Prostate gland (tissue), 2 donors: Measurements from ENCODE around the gene USP24. TPM values are rescaled to one million over a fixed set of nuclear protein-coding genes. Genes with fewer than 3 reads are reported as not detected.

Experiments used
- DNase-seq: peaks from one replicate; pipeline ENCODE4 v3.0.0-alpha.2; 2019; ENCODE audit warnings: low spot score
- H3K27ac ChIP-seq, 2 donors: fragments of 200-600 bp; sonication (generic); 2 replicates each; pipeline ENCODE4 v1.5.1; 2017 to 2019
- H3K27me3 ChIP-seq: fragments of 200-600 bp; sonication (generic); replicated peaks from 2 replicates; pipeline ENCODE4 v1.5.1; 2019; ENCODE audit not compliant: insufficient read depth
- H3K36me3 ChIP-seq, 2 donors: fragments of 200-600 bp; sonication (generic); 1 replicate in 1 of 2; 2 replicates in 1 of 2; pipeline versions ENCODE4 v1.5.1 to v1.8.1; 2017 to 2019
- H3K4me1 ChIP-seq: fragments of 200-600 bp; sonication (generic); replicated peaks from 2 replicates; pipeline ENCODE4 v1.5.1; 2019
- H3K4me3 ChIP-seq, 2 donors: fragments of 200-600 bp; sonication (generic); 2 replicates each; pipeline ENCODE4 v1.5.1; 2017 to 2019
- H3K9me3 ChIP-seq: fragments of 200-600 bp; sonication (generic); 2 replicates; pipeline ENCODE4 v1.5.1; 2017
- POLR2A ChIP-seq: fragments of 450-650 bp; IDR thresholded peaks from one replicate; pipeline ENCODE4 v1.6.1; 2016; ENCODE audit warnings: antibody characterized with exemption, mild to moderate bottlenecking
- POLR2AphosphoS5 ChIP-seq: sonication (generic); formaldehyde crosslinking; IDR thresholded peaks from one replicate; pipeline ENCODE4 v1.6.1; 2017; ENCODE audit warnings: antibody characterized with exemption
- WGBS: methylation state at CpG from one replicate; pipeline ENCODE4 v1.1.5; 2018; 5-methylcytosine and 5-hydroxymethylcytosine counted together
- intact Hi-C: fragments of 100-400 bp; cut with DNase I; formaldehyde crosslinking; loops from one replicate; pipeline ENCODE4 v1.14.2; 2022
- total RNA-seq, 2 donors: library from RNA; depleted of rRNA; stranded (reverse); fragments of >200 nt; gene quantifications; one replicate each; pipeline ENCODE4 v1.1.0, GENCODE V29; 2016
- TF ChIP-seq, protein P1 (sequence below), 4 experiments: fragments of 200-600 bp in 2 of 4; fragments of 450-650 bp in 2 of 4; sonication (generic) in 2 of 4; IDR thresholded peaks; 1 replicate in 3 of 4; 2 replicates in 1 of 4; pipeline ENCODE4 v1.5.1; 2016 to 2019; ENCODE audit warnings: antibody characterized with exemption in 4 of 4, mild to moderate bottlenecking in 2 of 4, moderate library complexity in 2 of 4

The USP24 gene
- total RNA-seq, 2 donors from 2014 or later = 29.7 to 44.6 TPM

DNA sequence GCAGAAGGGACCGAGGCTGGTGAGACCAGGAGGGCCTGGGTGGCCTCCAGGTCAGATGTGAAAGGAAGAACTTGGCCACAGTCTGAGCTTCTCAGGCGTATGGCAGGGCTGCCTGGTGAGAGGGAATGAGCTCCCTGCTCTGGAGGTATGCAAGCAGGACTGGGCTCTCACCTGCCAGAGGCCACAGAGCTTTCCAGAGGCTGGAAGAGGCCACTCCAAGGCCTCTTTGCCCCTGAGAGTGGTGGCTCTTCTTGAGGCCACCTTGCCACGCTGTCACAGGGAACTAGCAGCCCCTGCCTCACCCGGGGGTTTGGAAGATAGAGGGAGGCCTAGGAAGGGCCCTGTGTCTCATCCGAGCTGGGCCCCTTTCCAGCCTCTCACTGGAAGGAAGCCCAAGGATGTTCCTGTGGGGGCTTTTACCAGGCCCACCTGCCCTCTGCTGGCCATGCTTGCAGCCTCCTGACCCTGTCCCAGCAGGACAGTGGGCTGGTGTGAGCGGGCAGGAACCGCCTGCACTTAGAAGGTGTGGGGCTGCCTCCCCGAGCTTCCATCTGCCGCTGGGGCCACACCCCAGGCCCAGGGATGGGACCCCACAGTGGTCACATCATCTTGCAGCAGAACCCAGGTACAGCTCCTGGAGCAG, 165.8 kb downstream of the USP24 start:
- Histone ChIP-seq H3K27me3 (no peaks in the 10 kb centered on the region), H3K9me3 (no peaks in the 10 kb centered on the region), H3K27ac (no peak overlapping the region), H3K4me3 (no peak overlapping the region), H3K4me1 (no peaks in the 10 kb centered on the region), H3K36me3 (no peaks in the 10 kb centered on the region)
- no peak for DNase-seq
- intact Hi-C loops = no loop called here
- 80% methylated on average over 9 of the region's 9 CpGs for WGBS
- TF ChIP-seq POLR2A = no peak
- TF ChIP-seq, protein P1, sequence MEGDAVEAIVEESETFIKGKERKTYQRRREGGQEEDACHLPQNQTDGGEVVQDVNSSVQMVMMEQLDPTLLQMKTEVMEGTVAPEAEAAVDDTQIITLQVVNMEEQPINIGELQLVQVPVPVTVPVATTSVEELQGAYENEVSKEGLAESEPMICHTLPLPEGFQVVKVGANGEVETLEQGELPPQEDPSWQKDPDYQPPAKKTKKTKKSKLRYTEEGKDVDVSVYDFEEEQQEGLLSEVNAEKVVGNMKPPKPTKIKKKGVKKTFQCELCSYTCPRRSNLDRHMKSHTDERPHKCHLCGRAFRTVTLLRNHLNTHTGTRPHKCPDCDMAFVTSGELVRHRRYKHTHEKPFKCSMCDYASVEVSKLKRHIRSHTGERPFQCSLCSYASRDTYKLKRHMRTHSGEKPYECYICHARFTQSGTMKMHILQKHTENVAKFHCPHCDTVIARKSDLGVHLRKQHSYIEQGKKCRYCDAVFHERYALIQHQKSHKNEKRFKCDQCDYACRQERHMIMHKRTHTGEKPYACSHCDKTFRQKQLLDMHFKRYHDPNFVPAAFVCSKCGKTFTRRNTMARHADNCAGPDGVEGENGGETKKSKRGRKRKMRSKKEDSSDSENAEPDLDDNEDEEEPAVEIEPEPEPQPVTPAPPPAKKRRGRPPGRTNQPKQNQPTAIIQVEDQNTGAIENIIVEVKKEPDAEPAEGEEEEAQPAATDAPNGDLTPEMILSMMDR (IDR thresholded peaks at IDR 0.05) = no peak
- TF ChIP-seq POLR2AphosphoS5 = no peak

DNA sequence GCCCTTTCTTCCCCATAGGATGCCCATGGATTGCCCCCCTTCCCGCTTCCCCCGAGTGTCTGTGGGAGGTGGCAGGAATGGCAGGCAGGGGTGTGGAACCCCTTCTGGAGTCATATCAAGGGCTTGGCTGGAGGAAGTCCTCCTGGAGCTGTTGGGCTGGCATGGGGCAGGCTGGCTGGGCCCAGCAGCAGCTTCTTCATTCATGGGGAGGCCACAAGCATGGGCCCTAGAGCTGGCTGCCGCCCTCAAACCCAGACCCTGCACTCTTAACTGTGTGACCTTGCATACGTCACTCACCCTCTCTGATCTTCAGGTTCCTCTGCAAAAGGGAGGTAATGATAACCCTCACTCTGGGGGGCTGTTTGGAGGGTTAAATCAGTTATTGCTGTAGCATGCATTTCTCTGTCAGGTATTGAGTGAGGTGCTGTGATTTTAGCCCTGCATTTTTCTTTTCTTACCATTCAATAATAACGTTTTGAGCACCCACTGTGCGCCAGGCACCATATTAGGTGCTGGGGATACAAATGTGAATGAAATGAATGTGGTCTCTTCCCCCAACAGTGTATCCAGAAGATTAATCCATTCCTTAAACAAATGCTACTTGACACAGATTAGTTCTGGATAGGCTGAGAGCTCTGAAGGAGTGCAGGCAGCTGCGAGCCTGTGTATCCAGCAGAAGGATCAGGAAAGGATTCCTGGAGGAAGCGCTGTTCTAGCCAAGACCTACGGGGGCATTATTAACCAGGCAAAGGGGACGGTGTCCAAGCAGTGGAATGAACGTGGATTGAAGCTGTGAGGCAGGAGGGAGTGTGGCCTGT, 166.5 kb downstream of the USP24 start:
- Histone ChIP-seq H3K27me3 (no peaks in the 10 kb centered on the region), H3K9me3 (no peaks in the 10 kb centered on the region), H3K27ac (no peak overlapping the region), H3K36me3 (no peaks in the 10 kb centered on the region), H3K4me3 (no peak overlapping the region), H3K4me1 (no peaks in the 10 kb centered on the region)
- no peak for DNase-seq
- intact Hi-C loops = no loop called here
- WGBS = 92% methylated on average over 11 of the region's 11 CpGs
- TF ChIP-seq POLR2AphosphoS5 (no peak), POLR2A (no peak)
- TF ChIP-seq, protein P1 (IDR thresholded peaks at IDR 0.05) = no peak

DNA sequence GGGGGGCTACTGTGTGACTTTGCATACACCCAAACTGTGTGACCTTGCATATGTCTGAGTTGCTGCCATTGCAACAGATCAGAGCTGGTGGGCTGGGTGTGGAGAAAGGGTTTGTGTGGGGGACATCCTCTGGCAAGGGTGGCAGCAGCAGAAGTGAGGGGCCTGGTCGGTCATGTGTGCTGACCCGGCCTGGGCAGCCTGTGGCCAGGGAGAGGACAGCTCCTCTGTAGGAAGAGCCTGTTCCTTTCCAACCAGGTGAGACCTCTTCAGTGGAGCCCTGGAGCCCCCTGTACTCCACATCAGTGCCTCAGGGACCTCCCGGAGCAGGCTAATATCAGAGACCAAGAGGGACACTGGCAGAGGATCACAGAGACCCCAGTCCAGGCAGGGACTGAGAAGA, 167.6 kb downstream of the USP24 start:
- H3K36me3 ChIP-seq = no peaks in the 10 kb centered on the region
- intact Hi-C loops = no loop called here
- H3K4me1 ChIP-seq = no peaks in the 10 kb centered on the region
- H3K4me3 ChIP-seq = no peak overlapping the region
- H3K27me3 ChIP-seq = no peaks in the 10 kb centered on the region
- no peak overlapping the region for H3K27ac ChIP-seq
- DNase-seq = no peak
- TF ChIP-seq, protein P1 (IDR thresholded peaks at IDR 0.05) = no peak
- no peaks in the 10 kb centered on the region for H3K9me3 ChIP-seq
- 100% methylated on average over 3 of the region's 3 CpGs for WGBS

DNA sequence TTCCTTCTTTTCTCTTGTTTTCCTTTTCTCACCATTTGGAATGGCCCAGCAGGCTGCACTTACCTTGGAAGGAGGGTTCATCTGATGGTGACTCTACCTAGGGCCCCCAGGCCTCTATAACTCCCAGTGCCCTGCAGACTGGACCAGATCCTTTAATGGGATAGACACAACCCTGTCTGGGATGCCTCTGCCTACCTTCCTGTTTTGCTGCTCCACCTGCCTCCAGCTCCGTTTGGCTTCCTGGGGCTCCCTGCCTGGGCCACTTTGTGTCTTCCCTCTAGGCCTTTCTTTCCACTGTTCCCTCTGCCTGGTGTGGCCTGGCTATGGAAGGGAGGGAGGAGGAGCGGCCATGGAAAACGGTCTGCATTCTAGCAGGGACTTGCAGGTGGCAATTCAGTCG, 168.3 kb downstream of the USP24 start:
- WGBS = 86% methylated on average over 4 of the region's 4 CpGs
- Histone ChIP-seq H3K27me3 (no peaks in the 10 kb centered on the region), H3K27ac (no peak overlapping the region), H3K36me3 (no peaks in the 10 kb centered on the region), H3K9me3 (no peaks in the 10 kb centered on the region), H3K4me3 (no peak overlapping the region), H3K4me1 (no peaks in the 10 kb centered on the region)
- DNase-seq = no peak
- intact Hi-C loops = no loop called here
- TF ChIP-seq POLR2A (no peak), POLR2AphosphoS5 (no peak)

DNA sequence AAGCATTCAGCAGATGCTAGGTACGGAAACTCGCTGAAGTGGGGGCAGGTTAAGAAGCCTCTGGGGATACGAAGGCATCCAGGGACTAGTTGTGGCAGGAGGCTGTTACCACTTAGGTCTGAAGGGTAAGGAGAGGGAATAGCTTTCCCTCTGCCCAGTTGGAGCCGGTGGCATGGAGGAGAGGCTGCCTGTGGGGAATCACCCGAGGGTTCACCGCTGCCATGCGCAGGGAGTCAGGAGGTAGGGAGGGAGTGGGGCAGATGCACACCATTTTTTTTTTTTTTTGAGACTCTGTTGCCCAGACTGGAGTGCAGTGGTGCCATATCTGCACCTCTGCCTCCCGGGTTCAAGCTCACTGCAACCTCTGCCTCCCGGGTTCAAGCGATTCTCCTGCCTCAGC, 169.7 kb downstream of the USP24 start:
- H3K27ac ChIP-seq = no peak overlapping the region
- DNase-seq = no peak
- intact Hi-C loops = no loop called here
- peaks cover 3% of the 10 kb centered on the region for H3K27me3 ChIP-seq
- no peak overlapping the region for H3K4me3 ChIP-seq
- H3K9me3 ChIP-seq = no peaks in the 10 kb centered on the region
- H3K36me3 ChIP-seq = no peaks in the 10 kb centered on the region
- TF ChIP-seq, protein P1 (IDR thresholded peaks at IDR 0.05) = no peak
- no peak for TF ChIP-seq POLR2AphosphoS5
- TF ChIP-seq POLR2A = no peak
- H3K4me1 ChIP-seq = no peaks in the 10 kb centered on the region
- WGBS = 95% methylated on average over 10 of the region's 10 CpGs
